Effector memory CD4-positive, alpha-beta T cell (primary cell): ENCODE data around the gene TMEM30B.
A peak's percentile ranks its signal among the peaks of the same experiment; 100 is the strongest.
"Not testable (repeated sequence)": the region's sequence is repeated elsewhere in the genome, so short reads cannot be mapped to it uniquely, and the experiment has no call there.

Experiments used
- DNase-seq, 3 donors: peaks; one replicate each; pipeline ENCODE4 v3.0.0-alpha.2; 2020
- H3K27ac ChIP-seq: 2 replicates; pipeline ENCODE4 v1.7.0; 2013; ENCODE audit warnings: mild to moderate bottlenecking, low read length, moderate library complexity; ENCODE audit not compliant: insufficient read depth, poor library complexity, severe bottlenecking
- H3K27me3 ChIP-seq: replicated peaks from 2 replicates; pipeline ENCODE4 v1.7.0; 2013; ENCODE audit warnings: mild to moderate bottlenecking, low read length; ENCODE audit not compliant: insufficient read depth, control insufficient read depth, poor library complexity, severe bottlenecking
- H3K36me3 ChIP-seq: 2 replicates; pipeline ENCODE4 v1.7.0; 2013; ENCODE audit warnings: mild to moderate bottlenecking, low read length, moderate library complexity; ENCODE audit not compliant: control insufficient read depth, insufficient read depth
- H3K4me1 ChIP-seq: 2 replicates; pipeline ENCODE4 v1.7.0; 2013; ENCODE audit warnings: low read length, mild to moderate bottlenecking; ENCODE audit not compliant: control insufficient read depth, insufficient read depth, poor library complexity, severe bottlenecking
- H3K4me3 ChIP-seq: 2 replicates; pipeline ENCODE4 v1.7.0; 2013; ENCODE audit warnings: low read length, low read depth, mild to moderate bottlenecking; ENCODE audit not compliant: insufficient read depth, poor library complexity, severe bottlenecking
- H3K9me3 ChIP-seq: 2 replicates; pipeline ENCODE4 v1.7.0; 2013; ENCODE audit warnings: mild to moderate bottlenecking, low read length, moderate library complexity; ENCODE audit not compliant: control insufficient read depth

Gene TMEM30B

DNA sequence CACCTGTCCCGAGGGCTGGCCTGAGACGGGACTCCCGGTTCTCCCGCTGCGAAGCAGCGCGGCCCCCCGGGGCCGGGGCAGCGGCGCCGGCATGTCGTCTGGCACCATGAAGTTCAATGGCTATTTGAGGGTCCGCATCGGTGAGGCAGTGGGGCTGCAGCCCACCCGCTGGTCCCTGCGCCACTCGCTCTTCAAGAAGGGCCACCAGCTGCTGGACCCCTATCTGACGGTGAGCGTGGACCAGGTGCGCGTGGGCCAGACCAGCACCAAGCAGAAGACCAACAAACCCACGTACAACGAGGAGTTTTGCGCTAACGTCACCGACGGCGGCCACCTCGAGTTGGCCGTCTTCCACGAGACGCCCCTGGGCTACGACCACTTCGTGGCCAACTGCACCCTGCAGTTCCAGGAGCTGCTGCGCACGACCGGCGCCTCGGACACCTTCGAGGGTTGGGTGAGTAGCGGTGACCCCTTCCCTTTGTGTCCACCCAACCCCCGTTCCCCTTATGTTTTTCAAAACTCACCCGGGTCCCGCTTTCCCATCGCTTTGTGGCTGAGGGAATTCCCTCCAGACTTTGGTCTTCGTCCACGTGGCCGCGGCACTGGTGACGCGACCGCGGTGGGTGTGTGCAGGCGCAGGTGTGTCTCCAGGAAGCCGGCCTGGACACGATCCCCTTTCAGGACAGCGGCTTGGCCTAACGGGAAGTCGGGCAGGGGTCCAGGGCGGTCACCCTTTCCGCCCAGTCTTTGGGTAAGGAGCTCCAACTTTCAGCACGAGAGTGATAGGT is 41.1 kb upstream of the TMEM30B start:
- peak overlapping the region; percentile 90 for H3K27ac ChIP-seq
- H3K4me3 ChIP-seq: peak overlapping the region; percentile 95
- no peaks in the 10 kb centered on the region for H3K36me3 ChIP-seq
- peaks cover 8% of the 10 kb centered on the region for H3K4me1 ChIP-seq
- peak in 1 of 3 donors; percentile 44 for DNase-seq
- no peaks in the 10 kb centered on the region for H3K9me3 ChIP-seq
- H3K27me3 ChIP-seq: no peaks in the 10 kb centered on the region

DNA sequence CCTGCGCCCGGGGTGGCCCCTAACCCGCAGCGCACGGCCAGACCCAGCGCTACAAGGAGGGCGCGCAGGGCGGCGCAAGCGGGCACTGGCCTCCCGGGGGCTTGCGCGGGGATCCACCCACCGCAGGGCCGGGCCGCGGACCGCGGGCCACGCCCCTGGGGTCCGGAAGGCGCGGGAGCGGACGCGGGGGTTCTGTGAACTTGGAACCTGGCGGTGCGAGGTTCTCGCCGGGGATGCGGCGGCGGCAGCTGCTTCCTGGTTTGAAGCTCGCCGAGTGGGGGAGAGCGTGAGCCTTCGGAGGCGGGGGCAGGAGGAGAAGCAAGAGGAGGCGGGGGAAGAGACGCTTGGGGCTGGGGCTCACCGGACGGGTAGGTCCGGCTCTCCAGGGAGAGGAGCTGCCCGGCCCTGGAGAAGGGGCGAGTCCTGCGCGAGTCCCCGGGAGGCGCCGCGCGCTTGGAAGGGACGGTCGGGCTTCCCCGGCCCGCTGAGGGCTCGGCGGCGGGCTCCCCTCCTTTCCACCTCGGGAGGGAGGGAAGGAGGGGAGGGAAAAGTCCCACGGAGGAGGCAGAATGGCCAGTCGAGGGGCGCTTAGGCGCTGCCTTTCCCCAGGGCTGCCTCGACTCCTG is 40.4 kb upstream of the TMEM30B start, which contains the start of gene PRKCH:
TSS of gene PRKCH (plus strand) at position 195 of the 626 bp plus-strand sequence. CDS start 523 bp downstream, outside the sequence.
- Histone ChIP-seq H3K4me3 (peak within 1 kb of the TSS; percentile 95), H3K9me3 (no peaks in the 10 kb centered on the region), H3K4me1 (peaks cover 5% of the 10 kb centered on the region), H3K27ac (peak within 1 kb of the TSS; percentile 90), H3K36me3 (no peaks in the 10 kb centered on the region), H3K27me3 (no peaks in the 10 kb centered on the region)
- peak; percentile 73 to 80 (median 74) for DNase-seq

DNA sequence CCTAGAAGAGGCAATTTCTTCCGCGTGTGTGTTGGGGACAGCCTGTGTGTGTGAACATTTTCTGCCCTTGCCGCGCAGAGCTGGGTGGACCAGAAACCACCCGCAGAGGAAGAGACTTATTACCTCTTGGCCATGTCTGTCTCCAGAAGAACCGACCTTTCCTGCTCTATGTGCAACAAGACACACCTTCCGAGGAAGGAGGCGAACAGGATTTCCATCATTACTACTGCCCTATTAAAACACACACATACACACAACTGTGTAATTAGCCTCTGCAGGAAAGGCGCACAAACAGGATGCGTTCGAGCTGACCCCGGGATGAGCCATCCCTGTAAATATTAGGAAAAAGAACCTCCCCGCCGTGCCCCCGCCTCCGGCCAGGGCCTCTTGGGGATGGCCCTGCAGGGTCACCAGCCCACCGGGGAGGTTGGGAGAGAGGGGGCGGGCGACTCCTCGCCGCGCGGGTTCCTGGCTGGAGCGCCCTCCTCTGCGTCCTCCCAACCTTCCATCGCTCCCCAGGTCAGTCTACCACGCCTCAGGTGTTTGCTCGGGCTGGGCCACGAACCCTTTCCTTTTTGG is 39.8 kb upstream of the TMEM30B start:
- no peaks in the 10 kb centered on the region for H3K27me3 ChIP-seq
- peak overlapping the region; percentile 95 for H3K4me3 ChIP-seq
- peak overlapping the region; percentile 90 for H3K27ac ChIP-seq
- no peaks in the 10 kb centered on the region for H3K9me3 ChIP-seq
- H3K36me3 ChIP-seq: no peaks in the 10 kb centered on the region
- peaks cover 5% of the 10 kb centered on the region for H3K4me1 ChIP-seq
- no peak for DNase-seq

DNA sequence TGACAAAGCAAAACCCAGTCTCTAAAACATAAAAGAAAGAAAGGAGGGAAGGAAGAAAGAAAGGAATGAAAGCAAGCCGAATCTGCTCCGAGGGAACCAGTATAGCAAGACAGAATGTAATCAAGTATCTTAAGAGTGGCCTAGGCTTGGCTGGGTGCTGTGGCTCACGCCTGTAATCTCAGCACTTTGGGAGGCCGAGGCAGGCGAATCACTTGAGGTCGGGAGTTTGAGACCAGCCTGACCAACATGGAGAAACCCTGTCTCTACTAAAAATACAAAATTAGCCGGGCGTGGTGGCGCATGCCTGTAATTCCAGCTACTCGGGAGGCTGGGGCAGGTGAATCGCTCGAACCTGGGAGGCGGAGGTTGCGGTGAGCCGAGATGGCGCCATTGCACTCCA is 39.0 kb upstream of the TMEM30B start:
- not testable (repeated sequence) for H3K9me3 ChIP-seq

DNA sequence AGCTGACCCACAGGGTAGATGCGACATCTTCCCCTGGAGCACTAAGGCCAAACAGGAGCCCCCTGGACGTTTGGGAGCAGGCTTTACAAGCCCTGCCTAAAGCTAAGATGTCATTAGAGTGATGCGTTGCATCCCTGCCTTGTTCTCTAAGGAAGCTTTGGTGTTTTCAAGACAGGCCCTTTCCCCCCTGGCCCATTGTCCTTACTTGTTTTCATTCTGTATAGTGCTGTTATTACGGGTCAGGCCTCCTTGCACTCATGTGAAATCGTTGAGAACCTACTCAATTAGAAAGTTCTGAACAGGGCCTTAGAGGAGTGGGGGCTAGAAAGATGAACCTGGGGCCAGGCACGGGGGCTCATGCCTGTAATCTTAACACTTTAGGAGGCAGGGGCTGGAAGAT is 38.6 kb upstream of the TMEM30B start:
- H3K4me3 ChIP-seq: no peak overlapping the region
- no peaks in the 10 kb centered on the region for H3K36me3 ChIP-seq
- H3K27ac ChIP-seq: no peak overlapping the region
- peaks cover 5% of the 10 kb centered on the region for H3K4me1 ChIP-seq
- H3K27me3 ChIP-seq: no peaks in the 10 kb centered on the region
- DNase-seq: no peak
- no peaks in the 10 kb centered on the region for H3K9me3 ChIP-seq

More for the DNA sequence above, 39.0 kb upstream of the TMEM30B start:
- not testable (repeated sequence) for H3K27ac ChIP-seq, H3K36me3 ChIP-seq, H3K4me1 ChIP-seq, H3K27me3 ChIP-seq, H3K4me3 ChIP-seq, DNase-seq

DNA sequence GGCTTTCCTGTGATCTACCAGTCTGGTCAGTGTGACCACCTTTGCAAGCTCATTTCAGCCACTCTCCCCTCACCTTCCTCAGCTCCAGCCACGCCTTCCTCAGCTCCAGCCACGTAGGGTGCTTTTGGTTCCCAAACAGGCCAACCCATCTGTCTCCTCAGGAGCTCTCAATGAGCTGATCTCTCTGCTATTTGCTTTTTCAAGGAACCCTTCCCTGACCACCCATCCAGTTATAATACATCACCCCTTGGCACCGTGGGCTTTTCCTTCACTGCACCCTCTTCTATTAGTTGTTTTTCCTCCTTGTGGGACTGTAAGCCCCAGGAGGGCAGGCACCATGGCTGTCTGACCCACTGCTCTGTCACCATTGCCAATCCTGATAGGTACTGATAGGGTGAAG is 37.9 kb upstream of the TMEM30B start:
- Histone ChIP-seq H3K4me3 (no peak overlapping the region), H3K9me3 (no peaks in the 10 kb centered on the region), H3K27me3 (no peaks in the 10 kb centered on the region), H3K4me1 (peaks cover under 1% of the 10 kb centered on the region), H3K36me3 (no peaks in the 10 kb centered on the region), H3K27ac (no peak overlapping the region)
- no peak for DNase-seq

DNA sequence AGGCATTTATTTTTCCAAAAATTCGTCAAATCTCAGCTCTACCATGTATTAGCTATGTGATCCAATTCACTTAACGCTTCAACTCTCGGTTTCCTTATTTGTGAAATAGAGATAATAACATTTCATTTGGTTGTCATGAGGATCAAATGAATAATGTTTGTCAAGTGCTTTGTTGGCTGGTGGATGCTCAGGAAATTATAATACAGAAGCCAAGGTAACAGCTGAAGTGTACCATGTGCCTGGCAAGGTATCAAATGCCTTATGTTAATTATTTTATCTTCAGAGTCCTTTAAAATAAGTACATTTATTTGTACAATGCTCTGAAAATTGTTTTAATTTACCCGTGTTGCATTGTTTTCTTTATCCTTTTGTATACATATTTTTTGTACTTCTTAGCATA is 34.2 kb upstream of the TMEM30B start:
- H3K4me3 ChIP-seq: no peak overlapping the region
- no peak overlapping the region for H3K27ac ChIP-seq
- no peaks in the 10 kb centered on the region for H3K36me3 ChIP-seq
- H3K27me3 ChIP-seq: no peaks in the 10 kb centered on the region
- DNase-seq: no peak
- H3K4me1 ChIP-seq: no peaks in the 10 kb centered on the region
- H3K9me3 ChIP-seq: peaks cover 5% of the 10 kb centered on the region

DNA sequence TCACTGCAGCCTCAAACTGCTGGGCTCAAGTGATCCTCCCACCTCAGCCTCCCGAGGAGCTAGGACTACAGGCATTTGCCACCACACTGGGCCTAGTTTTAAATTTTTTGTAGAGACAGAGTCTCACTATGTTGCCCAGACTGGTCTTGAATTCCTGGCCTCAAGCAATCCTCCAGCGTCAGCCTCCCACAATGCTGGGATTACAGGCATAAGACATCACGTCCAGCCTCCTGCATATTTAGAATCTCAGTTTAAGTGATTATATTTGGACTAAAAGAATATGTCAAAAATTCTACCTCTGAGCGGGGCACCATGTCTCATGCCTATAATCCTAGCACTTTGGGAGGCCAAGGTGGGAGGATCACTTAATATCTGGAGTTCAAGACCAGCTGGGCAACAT is 27.6 kb upstream of the TMEM30B start:
- not testable (repeated sequence) for H3K9me3 ChIP-seq, H3K4me1 ChIP-seq, DNase-seq, H3K4me3 ChIP-seq, H3K27ac ChIP-seq, H3K36me3 ChIP-seq, H3K27me3 ChIP-seq

DNA sequence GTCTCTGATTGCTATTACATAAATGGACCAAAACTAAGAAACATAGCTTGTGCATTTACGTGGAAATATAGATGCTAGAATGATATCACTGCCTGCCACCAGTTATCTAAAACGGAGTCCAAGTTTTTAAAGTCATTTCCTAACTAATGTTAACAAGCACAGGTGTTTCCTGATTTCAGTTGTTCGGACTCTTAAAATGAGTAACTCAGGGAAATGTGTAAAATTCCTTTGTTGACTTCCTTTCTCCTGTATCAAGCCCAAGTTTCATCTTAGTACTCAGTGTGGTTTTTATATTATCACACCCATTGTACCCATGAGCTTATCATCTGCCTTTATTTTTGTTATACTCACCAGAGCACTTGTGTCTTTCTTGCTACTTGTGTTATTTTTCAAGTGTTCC is 27.1 kb upstream of the TMEM30B start:
- Histone ChIP-seq H3K27me3 (no peaks in the 10 kb centered on the region), H3K9me3 (peaks cover 6% of the 10 kb centered on the region), H3K27ac (no peak overlapping the region), H3K36me3 (no peaks in the 10 kb centered on the region), H3K4me1 (no peaks in the 10 kb centered on the region), H3K4me3 (no peak overlapping the region)
- no peak for DNase-seq

DNA sequence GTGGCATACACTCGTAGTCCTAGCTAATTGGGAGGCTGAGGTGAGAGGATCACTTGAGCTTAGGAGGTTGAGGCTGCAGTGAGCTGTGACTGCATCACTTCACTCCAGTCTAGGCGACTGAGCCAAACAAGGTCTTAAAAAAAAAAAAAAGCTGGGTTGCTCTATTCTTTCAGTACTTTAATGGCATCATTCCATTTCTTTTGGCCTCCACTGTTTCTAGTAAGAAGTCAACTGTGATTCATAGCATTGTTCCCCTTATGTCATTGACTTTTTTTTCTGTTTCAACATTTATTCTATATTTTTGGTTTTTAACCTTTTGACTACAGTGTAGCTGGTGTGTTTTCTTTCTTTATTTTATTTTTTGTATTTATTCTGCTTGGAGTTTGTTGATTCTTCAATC is 23.6 kb upstream of the TMEM30B start:
- H3K4me1 ChIP-seq: no peaks in the 10 kb centered on the region
- no peaks in the 10 kb centered on the region for H3K36me3 ChIP-seq
- H3K9me3 ChIP-seq: no peaks in the 10 kb centered on the region
- H3K4me3 ChIP-seq: no peak overlapping the region
- no peaks in the 10 kb centered on the region for H3K27me3 ChIP-seq
- H3K27ac ChIP-seq: no peak overlapping the region
- no peak for DNase-seq
